IPS DF 6.9 (cell line): Measurements from ENCODE around the gene TBX21.
A peak's percentile ranks its signal among the peaks of the same experiment; 100 is the strongest.

Experiments used
- DNase-seq: peaks from one replicate; pipeline ENCODE4 v3.0.0-alpha.2; 2013; ENCODE audit warnings: low read depth, low spot score
- H3K27ac ChIP-seq: one replicate; pipeline ENCODE4 v1.5.1; 2013; ENCODE audit warnings: low read length, control low read depth
- H3K27me3 ChIP-seq: 2 replicates; pipeline ENCODE4 v1.6.1; 2013; ENCODE audit warnings: mild to moderate bottlenecking, low read length; ENCODE audit not compliant: control insufficient read depth, insufficient read depth
- H3K36me3 ChIP-seq: 2 replicates; pipeline ENCODE4 v1.6.1; 2013; ENCODE audit warnings: low read length; ENCODE audit not compliant: control insufficient read depth, insufficient read depth
- H3K4me1 ChIP-seq: 2 replicates; pipeline ENCODE4 v1.6.1; 2013; ENCODE audit warnings: low read length; ENCODE audit not compliant: control insufficient read depth, insufficient read depth
- H3K4me3 ChIP-seq: 2 replicates; pipeline ENCODE4 v1.5.1; 2013; ENCODE audit warnings: mild to moderate bottlenecking, low read length
- H3K9me3 ChIP-seq: 2 replicates; pipeline ENCODE4 v1.6.1; 2013; ENCODE audit warnings: low read length, inconsistent platforms; ENCODE audit not compliant: control insufficient read depth, insufficient read depth
- WGBS: extraction: QIAGEN DNeasy Blood & Tissue Kit; methylation state at CpG from one replicate; pipeline ENCODE4 v1.1.7; 2013; ENCODE audit warnings: mixed read lengths, missing lambda C conversion rate; ENCODE audit not compliant: insufficient read length, insufficient coverage; 5-methylcytosine and 5-hydroxymethylcytosine counted together

Gene TBX21

DNA sequence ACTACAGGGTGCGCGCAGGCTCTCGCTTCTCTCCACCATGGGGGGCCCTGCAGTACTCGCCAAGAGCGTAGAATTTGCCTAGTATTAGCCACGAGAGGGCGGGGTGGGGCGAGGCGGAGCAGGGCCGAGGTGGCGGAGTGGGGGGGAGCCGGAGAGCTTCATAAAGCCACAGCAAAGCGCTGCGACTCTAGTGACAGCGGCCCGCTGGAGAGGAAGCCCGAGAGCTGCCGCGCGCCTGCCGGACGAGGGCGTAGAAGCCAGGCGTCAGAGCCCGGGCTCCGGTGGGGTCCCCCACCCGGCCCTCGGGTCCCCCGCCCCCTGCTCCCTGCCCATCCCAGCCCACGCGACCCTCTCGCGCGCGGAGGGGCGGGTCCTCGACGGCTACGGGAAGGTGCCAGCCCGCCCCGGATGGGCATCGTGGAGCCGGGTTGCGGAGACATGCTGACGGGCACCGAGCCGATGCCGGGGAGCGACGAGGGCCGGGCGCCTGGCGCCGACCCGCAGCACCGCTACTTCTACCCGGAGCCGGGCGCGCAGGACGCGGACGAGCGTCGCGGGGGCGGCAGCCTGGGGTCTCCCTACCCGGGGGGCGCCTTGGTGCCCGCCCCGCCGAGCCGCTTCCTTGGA is at the start of gene TBX21:
TBX21 (plus strand) TSS at position 190 of the 627 bp plus-strand sequence; CDS start at position 409, 219 bp downstream.
- H3K27ac ChIP-seq = no peak within 1 kb of the TSS
- no peaks in the 10 kb centered on the region for H3K9me3 ChIP-seq
- DNase-seq = no peak
- no peaks in the 10 kb centered on the region for H3K36me3 ChIP-seq
- no CpG with 5 or more reads among the region's 73 CpGs for WGBS
- H3K27me3 ChIP-seq = peaks cover 33% of the 10 kb centered on the region
- peak within 1 kb of the TSS; percentile 26; the same call in 1 of the 2 replicates for H3K4me3 ChIP-seq
- 0 out of 2 replicates have a peak, but pooled peaks cover 2% of the 10 kb centered on the region for H3K4me1 ChIP-seq

- Histone ChIP-seq H3K9me3 (no peaks in the 10 kb centered on the region), H3K4me1 (peaks cover 3% of the 10 kb centered on the region; the same call in 1 of the 2 replicates), H3K36me3 (peaks cover 23% of the 10 kb centered on the region), H3K27me3 (no peaks in the 10 kb centered on the region), H3K4me3 (no peak overlapping the region), H3K27ac (no peak overlapping the region)
- no CpG with 5 or more reads among the region's 4 CpGs for WGBS
- DNase-seq = no peak
Measured at GRCh38 chr17:47684025-47684424, 49.0 kb upstream of the TBX21 start.

DNA sequence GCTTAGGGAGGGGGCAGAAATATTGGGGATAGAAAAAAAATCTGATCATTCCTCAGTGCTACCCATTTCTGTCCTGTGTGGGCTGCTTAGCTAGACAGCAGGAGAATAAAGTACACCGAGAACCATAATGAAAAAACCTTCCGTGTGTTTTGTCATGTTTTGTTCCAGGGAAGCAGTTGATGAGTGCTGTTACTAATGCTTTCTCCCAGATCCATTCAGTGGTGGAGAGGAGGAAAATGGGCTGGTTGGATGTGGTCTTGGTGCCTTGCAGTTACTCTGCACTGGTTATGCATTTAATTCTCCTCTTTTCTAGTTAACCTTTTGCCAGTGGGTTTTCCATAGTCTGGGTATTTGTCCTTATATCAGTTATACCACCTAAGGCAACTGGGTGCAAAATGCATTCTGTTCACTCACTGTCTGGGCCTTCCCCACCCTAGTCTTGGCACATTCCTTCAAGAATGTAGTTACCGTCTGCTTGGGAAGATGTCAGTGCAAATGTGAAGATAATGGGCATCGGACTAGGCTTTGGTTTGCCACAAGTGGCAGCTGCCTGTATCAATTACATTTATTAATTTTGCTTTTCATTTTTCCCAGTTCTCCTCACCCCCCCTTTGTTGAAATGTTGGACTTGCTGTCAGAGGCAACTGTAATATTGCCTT is 48.4 kb upstream of the TBX21 start:
- H3K4me1 ChIP-seq = peaks cover 3% of the 10 kb centered on the region; the same call in 1 of the 2 replicates
- no peak for DNase-seq
- H3K27me3 ChIP-seq = no peaks in the 10 kb centered on the region
- no peaks in the 10 kb centered on the region for H3K9me3 ChIP-seq
- no peak overlapping the region for H3K27ac ChIP-seq
- no CpG with 5 or more reads among the region's 4 CpGs for WGBS
- H3K4me3 ChIP-seq = no peak overlapping the region
- H3K36me3 ChIP-seq = peaks cover 22% of the 10 kb centered on the region

DNA sequence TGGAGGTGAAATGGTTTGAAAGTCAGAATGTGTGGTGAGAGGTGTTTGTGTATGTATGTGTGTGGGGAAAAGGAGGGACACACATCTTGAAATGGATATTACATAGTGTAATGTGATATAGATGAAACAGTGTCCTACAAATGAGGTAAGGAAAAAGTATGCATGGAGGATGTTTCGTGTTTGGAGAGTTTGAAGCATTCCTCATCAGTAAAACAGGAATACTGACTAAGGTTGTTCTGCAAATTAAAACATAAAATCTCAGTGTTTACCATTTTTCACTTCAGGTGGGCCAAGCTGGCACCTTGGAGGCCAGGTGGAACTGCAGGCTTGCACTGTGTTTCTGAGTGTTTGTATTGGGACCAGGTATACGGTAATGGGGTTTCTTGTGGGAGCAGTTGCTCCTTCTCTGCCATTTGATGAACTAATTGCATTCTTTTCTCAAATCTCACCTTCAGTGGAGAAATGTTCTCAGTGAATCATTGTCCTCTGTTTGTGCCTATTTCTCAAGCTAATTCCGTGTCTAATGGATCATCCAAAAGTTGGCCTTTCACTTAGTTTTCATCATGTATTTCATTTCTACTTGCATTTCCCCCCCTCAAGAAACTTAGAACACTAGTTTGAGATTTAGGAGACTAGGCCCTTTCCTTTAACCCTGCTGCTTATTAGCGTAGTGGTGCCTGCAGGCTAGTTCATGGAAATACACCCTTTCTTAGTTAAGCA is 47.3 kb upstream of the TBX21 start:
- no peaks in the 10 kb centered on the region for H3K9me3 ChIP-seq
- DNase-seq = no peak

DNA sequence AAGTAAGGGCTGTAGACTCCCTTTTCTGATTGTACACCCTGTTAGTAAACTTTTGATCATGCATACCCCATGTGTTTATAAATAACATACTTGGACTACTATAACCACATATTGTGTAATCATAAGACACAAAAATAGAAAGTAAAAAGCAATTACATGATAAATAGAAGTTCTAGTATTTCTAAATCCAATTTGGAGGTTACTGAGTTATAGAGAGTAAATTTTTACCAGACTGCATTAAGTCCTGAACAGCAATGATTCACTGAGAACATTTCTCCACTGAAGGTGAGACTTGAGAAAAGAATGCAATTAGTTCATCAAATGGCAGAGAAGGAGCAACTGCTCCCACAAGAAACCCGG is 46.8 kb upstream of the TBX21 start:
- H3K27me3 ChIP-seq = no peaks in the 10 kb centered on the region
- H3K9me3 ChIP-seq = no peaks in the 10 kb centered on the region
- no peak overlapping the region for H3K27ac ChIP-seq
- peaks cover 3% of the 10 kb centered on the region; the same call in 1 of the 2 replicates for H3K4me1 ChIP-seq
- H3K4me3 ChIP-seq = no peak overlapping the region
- H3K36me3 ChIP-seq = peaks cover 14% of the 10 kb centered on the region; the same call in 1 of the 2 replicates
- no CpG with 5 or more reads among the region's 1 CpG for WGBS
- no peak for DNase-seq

More for the DNA sequence above, 47.3 kb upstream of the TBX21 start:
- Histone ChIP-seq H3K36me3 (peaks cover 14% of the 10 kb centered on the region; the same call in 1 of the 2 replicates), H3K4me1 (peaks cover 3% of the 10 kb centered on the region; the same call in 1 of the 2 replicates), H3K4me3 (no peak overlapping the region), H3K27ac (no peak overlapping the region), H3K27me3 (no peaks in the 10 kb centered on the region)
- WGBS = no CpG with 5 or more reads among the region's 4 CpGs

DNA sequence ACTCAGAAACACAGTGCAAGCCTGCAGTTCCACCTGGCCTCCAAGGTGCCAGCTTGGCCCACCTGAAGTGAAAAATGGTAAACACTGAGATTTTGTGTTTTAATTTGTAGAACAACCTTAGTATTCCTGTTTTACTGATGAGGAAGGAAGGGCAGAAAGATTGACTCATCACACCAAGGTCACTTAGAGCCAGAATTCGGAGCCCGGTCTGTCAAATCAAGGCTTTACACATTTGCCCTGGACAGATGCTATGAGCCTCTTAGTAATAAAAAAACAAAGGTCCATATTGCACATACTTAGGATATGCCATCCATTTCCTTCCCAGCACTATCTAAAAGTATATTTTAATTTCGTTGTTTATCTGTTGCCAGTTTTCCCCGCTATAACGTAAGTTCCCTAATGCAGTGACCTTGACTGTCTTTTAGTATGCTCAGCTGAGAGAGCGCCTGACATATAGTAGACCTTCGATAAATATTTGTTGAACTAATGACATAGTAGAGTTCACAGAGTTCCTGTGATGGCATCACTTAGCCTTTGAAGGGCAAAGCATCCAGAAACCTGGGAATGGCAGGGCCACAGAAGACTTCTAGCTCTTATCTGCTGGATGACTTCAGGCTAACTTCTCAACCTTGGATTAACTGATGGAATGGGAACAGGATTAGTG is 46.2 kb upstream of the TBX21 start:
- Histone ChIP-seq H3K9me3 (no peaks in the 10 kb centered on the region), H3K27ac (no peak overlapping the region), H3K36me3 (peaks cover 12% of the 10 kb centered on the region; the same call in 1 of the 2 replicates), H3K27me3 (no peaks in the 10 kb centered on the region), H3K4me3 (no peak overlapping the region), H3K4me1 (peaks cover 3% of the 10 kb centered on the region; the same call in 1 of the 2 replicates)
- DNase-seq = no peak
- WGBS = no CpG with 5 or more reads among the region's 7 CpGs

DNA sequence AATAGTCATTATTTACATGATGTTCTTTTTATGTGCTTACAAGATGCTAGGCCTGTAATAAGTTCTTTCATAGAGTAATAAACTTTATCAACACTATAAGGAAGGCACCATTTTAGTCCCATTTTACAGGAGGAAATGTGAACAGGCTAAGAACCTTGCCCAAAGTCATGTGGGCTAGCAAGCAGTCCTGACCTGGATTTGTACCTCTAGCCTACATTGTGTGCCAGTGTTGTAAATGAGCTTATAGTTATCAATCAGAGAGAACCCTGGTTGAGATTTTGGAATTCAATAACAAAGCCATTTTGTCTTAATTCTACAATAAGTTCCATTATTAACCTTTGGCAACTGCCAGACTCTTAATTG is 45.7 kb upstream of the TBX21 start:
- no peak for DNase-seq

GRCh38 chr17:47687748-47688147 is 45.3 kb upstream of the TBX21 start:
- no CpG with 5 or more reads among the region's 1 CpG for WGBS
- H3K9me3 ChIP-seq = no peaks in the 10 kb centered on the region
- no peaks in the 10 kb centered on the region for H3K27me3 ChIP-seq
- H3K36me3 ChIP-seq = peaks cover 3% of the 10 kb centered on the region; the same call in 1 of the 2 replicates
- H3K4me1 ChIP-seq = peaks cover 8% of the 10 kb centered on the region; the same call in 1 of the 2 replicates
- H3K27ac ChIP-seq = no peak overlapping the region
- no peak overlapping the region for H3K4me3 ChIP-seq
- DNase-seq = no peak

More for the DNA sequence above, 45.7 kb upstream of the TBX21 start:
- H3K27ac ChIP-seq = no peak overlapping the region
- no peaks in the 10 kb centered on the region for H3K27me3 ChIP-seq
- H3K4me1 ChIP-seq = peaks cover 4% of the 10 kb centered on the region; the same call in 1 of the 2 replicates
- no peaks in the 10 kb centered on the region for H3K9me3 ChIP-seq
- no peak overlapping the region for H3K4me3 ChIP-seq
- H3K36me3 ChIP-seq = peaks cover 7% of the 10 kb centered on the region; the same call in 1 of the 2 replicates

DNA sequence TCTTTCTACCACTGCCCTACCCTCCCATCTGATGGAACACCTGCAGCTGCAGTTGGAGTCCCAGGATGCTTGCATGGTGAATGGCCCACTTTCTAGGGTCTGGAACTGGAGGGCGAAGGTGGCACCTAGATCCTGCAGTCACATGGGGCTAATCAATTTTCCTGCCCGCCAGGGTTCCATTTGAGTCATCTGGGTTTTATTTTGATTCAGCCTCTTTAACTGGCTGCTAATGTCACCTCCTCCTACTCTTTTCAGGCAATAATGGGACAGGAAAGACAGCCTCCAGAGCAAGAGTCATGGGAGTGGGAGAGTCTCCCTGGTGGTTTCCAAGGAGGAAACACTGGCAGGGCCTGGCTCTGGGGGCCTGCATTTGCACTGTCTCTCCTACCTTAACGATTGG is 42.9 kb upstream of the TBX21 start:
- H3K4me1 ChIP-seq = peaks cover 14% of the 10 kb centered on the region; the same call in 1 of the 2 replicates
- H3K27me3 ChIP-seq = no peaks in the 10 kb centered on the region
- H3K36me3 ChIP-seq = no peaks in the 10 kb centered on the region
- WGBS = no CpG with 5 or more reads among the region's 3 CpGs
- H3K27ac ChIP-seq = no peak overlapping the region
- no peak for DNase-seq
- H3K9me3 ChIP-seq = no peaks in the 10 kb centered on the region
- H3K4me3 ChIP-seq = no peak overlapping the region
